IPS-20b (cell line): ENCODE measurements around the gene PRAMEF13.
"Not testable (repeated sequence)": the region's sequence is repeated elsewhere in the genome, so short reads cannot be mapped to it uniquely, and the experiment has no call there.

Experiments
- H3K27ac ChIP-seq: one replicate; pipeline ENCODE4 v1.5.1; 2013; ENCODE audit warnings: low read length
- H3K27me3 ChIP-seq: 2 replicates; pipeline ENCODE4 v1.6.1; 2013; ENCODE audit warnings: mild to moderate bottlenecking, low read length, inconsistent platforms; ENCODE audit not compliant: insufficient read depth
- H3K36me3 ChIP-seq: 2 replicates; pipeline ENCODE4 v1.6.1; 2013; ENCODE audit warnings: low read depth, mild to moderate bottlenecking, inconsistent platforms, low read length, moderate library complexity; ENCODE audit not compliant: insufficient read depth
- H3K4me1 ChIP-seq: 2 replicates; pipeline ENCODE4 v1.6.1; 2013; ENCODE audit warnings: mild to moderate bottlenecking, control low read depth, inconsistent platforms, low read length, moderate library complexity; ENCODE audit not compliant: insufficient read depth
- H3K4me3 ChIP-seq: 2 replicates; pipeline ENCODE4 v1.5.1; 2013; ENCODE audit warnings: mild to moderate bottlenecking, low read length, inconsistent platforms
- H3K9ac ChIP-seq: 2 replicates; pipeline ENCODE4 v1.6.1; 2013; ENCODE audit warnings: low read depth, mild to moderate bottlenecking, inconsistent platforms, low read length, moderate library complexity
- H3K9me3 ChIP-seq: 2 replicates; pipeline ENCODE4 v1.6.1; 2013; ENCODE audit warnings: mild to moderate bottlenecking, low read depth, low read length, inconsistent platforms; ENCODE audit not compliant: insufficient read depth

Gene PRAMEF13

GRCh38 chr1:13201309-13201708 is at the start of gene PRAMEF13:
TSS of gene PRAMEF13 (minus strand) at chr1:13201409. CDS start at chr1:13199589, 1,820 bp downstream.
- H3K27me3 ChIP-seq, H3K27ac ChIP-seq, H3K9ac ChIP-seq, H3K36me3 ChIP-seq, H3K9me3 ChIP-seq, H3K4me3 ChIP-seq, H3K4me1 ChIP-seq: not testable (repeated sequence)

- not testable (repeated sequence) for H3K27ac ChIP-seq, H3K9ac ChIP-seq, H3K36me3 ChIP-seq, H3K4me1 ChIP-seq, H3K27me3 ChIP-seq, H3K4me3 ChIP-seq
- H3K9me3 ChIP-seq: peaks cover 46% of the 10 kb centered on the region
These were observed 45.9 kb upstream of the PRAMEF13 start for GRCh38 chr1:13247122-13247521.

- not testable (repeated sequence) for H3K36me3 ChIP-seq
These were observed 45.3 kb upstream of the PRAMEF13 start for GRCh38 chr1:13246554-13246871.

GRCh38 chr1:13245841-13246553 is 44.8 kb upstream of the PRAMEF13 start:
- peaks cover 57% of the 10 kb centered on the region for H3K9me3 ChIP-seq
- H3K9ac ChIP-seq, H3K4me1 ChIP-seq: not testable (repeated sequence)

More at GRCh38 chr1:13246554-13246871, 45.3 kb upstream of the PRAMEF13 start:
- not testable (repeated sequence) for H3K27ac ChIP-seq, H3K4me1 ChIP-seq, H3K9ac ChIP-seq, H3K27me3 ChIP-seq, H3K4me3 ChIP-seq
- H3K9me3 ChIP-seq: peaks cover 52% of the 10 kb centered on the region

GRCh38 chr1:13243536-13244263 is 42.5 kb upstream of the PRAMEF13 start:
- H3K4me1 ChIP-seq, H3K4me3 ChIP-seq, H3K9ac ChIP-seq, H3K36me3 ChIP-seq, H3K27me3 ChIP-seq, H3K27ac ChIP-seq: not testable (repeated sequence)
- peaks cover 77% of the 10 kb centered on the region for H3K9me3 ChIP-seq

More at GRCh38 chr1:13245841-13246553, 44.8 kb upstream of the PRAMEF13 start:
- not testable (repeated sequence) for H3K4me3 ChIP-seq, H3K36me3 ChIP-seq, H3K27me3 ChIP-seq, H3K27ac ChIP-seq

- H3K4me1 ChIP-seq, H3K36me3 ChIP-seq, H3K4me3 ChIP-seq, H3K27me3 ChIP-seq, H3K9ac ChIP-seq, H3K27ac ChIP-seq: not testable (repeated sequence)
- peaks cover 82% of the 10 kb centered on the region for H3K9me3 ChIP-seq
These were observed 38.4 kb upstream of the PRAMEF13 start for GRCh38 chr1:13239633-13240032.

GRCh38 chr1:13237572-13237971 is 36.4 kb upstream of the PRAMEF13 start:
- H3K4me1 ChIP-seq, H3K36me3 ChIP-seq, H3K27me3 ChIP-seq, H3K9ac ChIP-seq, H3K4me3 ChIP-seq, H3K27ac ChIP-seq: not testable (repeated sequence)
- peaks cover 84% of the 10 kb centered on the region for H3K9me3 ChIP-seq

GRCh38 chr1:13234057-13234456 is 32.8 kb upstream of the PRAMEF13 start:
- H3K4me1 ChIP-seq, H3K36me3 ChIP-seq, H3K27ac ChIP-seq, H3K9ac ChIP-seq, H3K4me3 ChIP-seq, H3K27me3 ChIP-seq: not testable (repeated sequence)
- H3K9me3 ChIP-seq: peaks cover 81% of the 10 kb centered on the region

- H3K9ac ChIP-seq, H3K27me3 ChIP-seq, H3K4me3 ChIP-seq, H3K4me1 ChIP-seq, H3K27ac ChIP-seq, H3K36me3 ChIP-seq: not testable (repeated sequence)
- peaks cover 82% of the 10 kb centered on the region for H3K9me3 ChIP-seq
These were observed 30.8 kb upstream of the PRAMEF13 start for GRCh38 chr1:13232056-13232455.

- peaks cover 83% of the 10 kb centered on the region for H3K9me3 ChIP-seq
- H3K36me3 ChIP-seq, H3K27ac ChIP-seq, H3K27me3 ChIP-seq, H3K4me1 ChIP-seq, H3K4me3 ChIP-seq, H3K9ac ChIP-seq: not testable (repeated sequence)
These were observed 30.0 kb upstream of the PRAMEF13 start for GRCh38 chr1:13231061-13231750.

GRCh38 chr1:13230601-13231000 is 29.4 kb upstream of the PRAMEF13 start:
- not testable (repeated sequence) for H3K9ac ChIP-seq, H3K27ac ChIP-seq, H3K4me3 ChIP-seq, H3K36me3 ChIP-seq, H3K27me3 ChIP-seq, H3K4me1 ChIP-seq
- H3K9me3 ChIP-seq: peaks cover 82% of the 10 kb centered on the region

GRCh38 chr1:13230096-13230495 is 28.9 kb upstream of the PRAMEF13 start:
- not testable (repeated sequence) for H3K36me3 ChIP-seq, H3K4me1 ChIP-seq, H3K4me3 ChIP-seq, H3K9ac ChIP-seq, H3K27me3 ChIP-seq, H3K27ac ChIP-seq
- peaks cover 82% of the 10 kb centered on the region for H3K9me3 ChIP-seq
